ENCODE data around the gene LRRC74A.

DNA sequence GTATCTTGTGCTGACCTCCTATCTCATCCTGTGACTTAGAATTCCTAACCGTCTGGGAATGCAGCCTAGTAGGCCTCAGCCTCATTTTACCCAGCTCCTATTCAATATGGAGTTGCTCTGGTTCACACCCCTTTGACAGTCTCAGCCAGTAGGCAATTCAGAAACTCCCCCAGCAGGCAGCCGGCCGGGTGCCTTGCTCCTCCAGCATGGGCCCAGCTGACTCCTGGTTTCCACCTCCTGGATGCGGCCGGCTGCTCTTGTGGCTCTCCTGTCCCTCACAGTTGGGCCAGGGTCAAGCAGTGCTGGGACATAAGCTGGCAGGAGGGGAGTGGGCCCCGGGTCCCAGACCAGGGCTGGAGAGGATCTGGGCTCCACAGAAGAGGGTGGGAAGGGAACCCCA is 58.2 kb downstream of the LRRC74A start:
- TF ChIP-seq POLR2AphosphoS5 (IDR thresholded peaks at IDR 0.05): no peak
- TF ChIP-seq CTCF (IDR thresholded peaks at IDR 0.05): no peak
- TF ChIP-seq POLR2A (IDR thresholded peaks at IDR 0.05): no peak
